ENCODE data around the gene CADPS. TPM values are rescaled to one million over a fixed set of nuclear protein-coding genes. Genes with fewer than 3 reads are reported as not detected.

Gene CADPS
- total RNA-seq, 3 donors from 2014 or later (not counting 1 experiment from before 2014, with no cell fraction given), result not detected

DNA sequence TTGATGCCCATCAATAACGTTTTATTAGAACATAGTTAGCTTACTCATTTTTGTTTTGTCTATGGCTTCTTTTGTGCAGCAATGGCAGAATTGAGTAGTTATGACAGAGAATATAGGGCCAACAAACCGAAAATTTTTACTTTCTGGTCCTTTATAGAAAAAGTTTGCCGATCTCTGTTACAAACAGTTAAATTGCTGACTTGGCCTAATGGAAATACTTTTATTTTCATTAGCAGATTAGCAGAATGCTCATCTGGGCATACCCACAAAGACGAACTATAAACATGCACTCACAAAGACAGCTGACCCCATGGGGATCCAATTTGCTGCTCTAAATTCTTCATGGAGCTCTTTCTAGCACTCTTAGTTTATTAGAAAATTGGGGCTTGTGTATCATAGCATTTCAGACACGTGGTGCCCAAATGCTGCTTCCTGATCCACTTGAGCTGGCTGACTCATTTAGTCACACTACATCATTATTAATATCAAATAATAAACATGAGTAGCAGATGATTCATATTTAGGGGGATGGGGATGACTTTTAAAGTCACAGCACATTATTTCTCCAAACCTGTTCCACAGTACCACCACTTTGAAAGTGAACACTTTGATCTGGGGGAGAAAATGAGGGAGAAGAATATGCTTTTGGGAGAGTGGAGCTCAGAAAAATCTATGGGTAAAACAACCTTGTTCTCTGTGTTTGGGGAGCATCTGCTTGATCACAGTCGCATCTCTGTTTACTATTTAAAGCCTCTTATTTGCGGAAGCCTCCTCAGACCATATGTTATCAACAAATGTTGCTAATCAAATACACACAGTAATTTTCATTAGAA, 273.8 kb downstream of the CADPS start:
- no peaks in the 10 kb centered on the region for H3K36me3 Mint-ChIP-seq
- TF ChIP-seq, protein P1, sequence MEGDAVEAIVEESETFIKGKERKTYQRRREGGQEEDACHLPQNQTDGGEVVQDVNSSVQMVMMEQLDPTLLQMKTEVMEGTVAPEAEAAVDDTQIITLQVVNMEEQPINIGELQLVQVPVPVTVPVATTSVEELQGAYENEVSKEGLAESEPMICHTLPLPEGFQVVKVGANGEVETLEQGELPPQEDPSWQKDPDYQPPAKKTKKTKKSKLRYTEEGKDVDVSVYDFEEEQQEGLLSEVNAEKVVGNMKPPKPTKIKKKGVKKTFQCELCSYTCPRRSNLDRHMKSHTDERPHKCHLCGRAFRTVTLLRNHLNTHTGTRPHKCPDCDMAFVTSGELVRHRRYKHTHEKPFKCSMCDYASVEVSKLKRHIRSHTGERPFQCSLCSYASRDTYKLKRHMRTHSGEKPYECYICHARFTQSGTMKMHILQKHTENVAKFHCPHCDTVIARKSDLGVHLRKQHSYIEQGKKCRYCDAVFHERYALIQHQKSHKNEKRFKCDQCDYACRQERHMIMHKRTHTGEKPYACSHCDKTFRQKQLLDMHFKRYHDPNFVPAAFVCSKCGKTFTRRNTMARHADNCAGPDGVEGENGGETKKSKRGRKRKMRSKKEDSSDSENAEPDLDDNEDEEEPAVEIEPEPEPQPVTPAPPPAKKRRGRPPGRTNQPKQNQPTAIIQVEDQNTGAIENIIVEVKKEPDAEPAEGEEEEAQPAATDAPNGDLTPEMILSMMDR (IDR thresholded peaks at IDR 0.05), result no peak
- H3K4me3 Mint-ChIP-seq, result no peak overlapping the region
- no peaks in the 10 kb centered on the region for H3K36me3 ChIP-seq (ENCODE audit: control insufficient read depth, insufficient read depth, low read length)
- no peaks in the 10 kb centered on the region for H3K9me3 Mint-ChIP-seq
- no peak overlapping the region for H3K27ac ChIP-seq (ENCODE audit: low read length)
- WGBS (ENCODE audit: insufficient coverage), result 84% methylated on average over 5 of the region's 7 CpGs
- H3K9me3 ChIP-seq (ENCODE audit: control insufficient read depth, insufficient read depth, low read length), result no peaks in the 10 kb centered on the region
- intact Hi-C loops (cut with micrococcal nuclease), result no loop called here
- H3K27ac Mint-ChIP-seq, result no peak overlapping the region
- ATAC-seq (no peak), DNase-seq (no peak)
- no peaks in the 10 kb centered on the region for H3K27me3 ChIP-seq (ENCODE audit: control insufficient read depth, insufficient read depth, low read length)
- H3K27me3 Mint-ChIP-seq (ENCODE audit: low read depth in 2 of 2), result no peaks in the 10 kb centered on the region
- no peaks in the 10 kb centered on the region for H3K4me1 ChIP-seq (ENCODE audit: control insufficient read depth, insufficient read depth, low read length)
- no peak overlapping the region for H3K4me3 ChIP-seq (ENCODE audit: low read length)
- no peaks in the 10 kb centered on the region for H3K4me1 Mint-ChIP-seq

DNA sequence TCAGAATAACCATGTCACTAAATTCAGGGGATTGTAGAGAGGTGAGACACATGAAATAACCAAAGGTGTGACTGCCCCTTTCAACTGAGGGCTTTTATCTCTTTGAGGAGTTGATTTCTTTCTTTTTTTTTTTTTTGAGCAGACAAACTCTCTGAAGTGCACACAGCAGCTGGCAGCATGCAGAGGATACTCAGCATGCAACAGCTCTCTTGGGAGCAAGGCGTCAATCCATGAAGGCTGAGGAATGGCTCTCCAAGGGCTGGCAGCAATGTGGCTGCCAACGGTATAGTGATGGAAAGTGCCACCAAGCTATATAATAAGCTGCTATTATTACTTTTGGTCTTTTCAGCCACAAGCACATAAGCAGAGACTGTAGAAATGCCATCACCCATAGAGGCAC, 275.2 kb downstream of the CADPS start:
- Histone ChIP-seq H3K4me3 (ENCODE audit: low read length) (no peak overlapping the region), H3K36me3 (ENCODE audit: control insufficient read depth, insufficient read depth, low read length) (no peaks in the 10 kb centered on the region), H3K4me1 (ENCODE audit: control insufficient read depth, insufficient read depth, low read length) (no peaks in the 10 kb centered on the region), H3K27ac (ENCODE audit: low read length) (no peak overlapping the region), H3K27me3 (ENCODE audit: control insufficient read depth, insufficient read depth, low read length) (no peaks in the 10 kb centered on the region), H3K9me3 (ENCODE audit: control insufficient read depth, insufficient read depth, low read length) (no peaks in the 10 kb centered on the region)
- Mint-ChIP-seq H3K36me3 (no peaks in the 10 kb centered on the region), H3K27ac (no peak overlapping the region), H3K4me3 (no peak overlapping the region), H3K4me1 (no peaks in the 10 kb centered on the region), H3K9me3 (no peaks in the 10 kb centered on the region), H3K27me3 (ENCODE audit: low read depth in 2 of 2) (no peaks in the 10 kb centered on the region)
- TF ChIP-seq, protein P1 (IDR thresholded peaks at IDR 0.05), result no peak
- ATAC-seq, result no peak
- 84% methylated on average over 2 of the region's 2 CpGs for WGBS (ENCODE audit: insufficient coverage)
- no peak for DNase-seq
- intact Hi-C loops (cut with micrococcal nuclease), result no loop called here

DNA sequence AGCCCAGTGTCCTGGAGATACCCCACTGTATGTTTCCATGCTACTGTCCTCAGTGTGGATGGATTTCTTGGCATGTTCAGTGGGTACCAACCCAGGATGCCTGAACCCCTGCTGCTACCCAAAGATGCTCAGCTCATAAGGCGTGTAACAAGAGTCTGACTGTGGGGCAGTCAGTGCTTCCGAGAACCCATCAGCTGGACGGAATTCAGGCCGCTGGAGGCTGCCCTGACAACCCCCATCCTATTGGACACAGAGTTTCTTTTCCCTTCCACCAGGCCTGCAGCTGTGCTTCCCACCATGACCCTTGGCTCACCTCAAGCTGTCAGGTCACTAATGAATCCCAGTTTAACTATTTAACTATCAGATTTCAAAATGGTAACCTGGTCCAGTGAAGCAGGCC, 277.7 kb downstream of the CADPS start:
- H3K4me1 Mint-ChIP-seq, result no peaks in the 10 kb centered on the region
- H3K4me1 ChIP-seq (ENCODE audit: control insufficient read depth, insufficient read depth, low read length), result no peaks in the 10 kb centered on the region
- ATAC-seq (peak in 1 of 3 donors; percentile 14), DNase-seq (no peak)
- no peaks in the 10 kb centered on the region for H3K9me3 ChIP-seq (ENCODE audit: control insufficient read depth, insufficient read depth, low read length)
- H3K36me3 Mint-ChIP-seq, result no peaks in the 10 kb centered on the region
- TF ChIP-seq, protein P1 (IDR thresholded peaks at IDR 0.05), result no peak
- no peak overlapping the region for H3K4me3 ChIP-seq (ENCODE audit: low read length)
- H3K27me3 ChIP-seq (ENCODE audit: control insufficient read depth, insufficient read depth, low read length), result no peaks in the 10 kb centered on the region
- no peak overlapping the region for H3K4me3 Mint-ChIP-seq
- intact Hi-C loops (cut with micrococcal nuclease), result no loop called here
- no peaks in the 10 kb centered on the region for H3K27me3 Mint-ChIP-seq (ENCODE audit: low read depth in 2 of 2)
- no peak overlapping the region for H3K27ac Mint-ChIP-seq
- H3K36me3 ChIP-seq (ENCODE audit: control insufficient read depth, insufficient read depth, low read length), result no peaks in the 10 kb centered on the region
- WGBS (ENCODE audit: insufficient coverage), result 92% methylated on average over 4 of the region's 4 CpGs
- H3K9me3 Mint-ChIP-seq, result no peaks in the 10 kb centered on the region
- no peak overlapping the region for H3K27ac ChIP-seq (ENCODE audit: low read length)

DNA sequence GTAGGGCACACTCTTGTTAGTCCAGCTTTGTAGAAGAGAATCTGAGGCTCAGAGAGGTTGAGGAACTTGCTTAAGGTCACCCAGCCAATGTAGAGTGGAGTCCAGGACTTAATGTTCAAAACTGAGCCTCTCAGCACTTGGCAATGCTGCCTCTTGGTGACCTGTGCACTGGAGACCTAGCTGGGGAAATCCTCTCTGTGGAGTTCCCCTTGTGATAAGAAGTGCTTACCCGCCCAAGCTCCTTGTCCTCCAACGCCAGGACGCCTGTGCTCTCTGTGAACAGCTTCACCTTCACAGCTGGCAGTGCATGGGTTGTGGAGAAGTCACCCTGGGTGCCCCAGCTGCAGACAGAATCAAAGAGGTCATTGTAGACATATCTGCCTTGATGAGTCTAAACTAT, 282.8 kb downstream of the CADPS start:
- Histone ChIP-seq H3K27me3 (ENCODE audit: control insufficient read depth, insufficient read depth, low read length) (no peaks in the 10 kb centered on the region), H3K36me3 (ENCODE audit: control insufficient read depth, insufficient read depth, low read length) (no peaks in the 10 kb centered on the region), H3K4me3 (ENCODE audit: low read length) (no peak overlapping the region), H3K27ac (ENCODE audit: low read length) (no peak overlapping the region), H3K9me3 (ENCODE audit: control insufficient read depth, insufficient read depth, low read length) (no peaks in the 10 kb centered on the region), H3K4me1 (ENCODE audit: control insufficient read depth, insufficient read depth, low read length) (no peaks in the 10 kb centered on the region)
- no peak for DNase-seq
- intact Hi-C loops (cut with micrococcal nuclease), result no loop called here
- TF ChIP-seq, protein P1 (IDR thresholded peaks at IDR 0.05), result no peak
- Mint-ChIP-seq H3K36me3 (no peaks in the 10 kb centered on the region), H3K9me3 (no peaks in the 10 kb centered on the region), H3K4me3 (no peak overlapping the region), H3K27ac (no peak overlapping the region), H3K27me3 (ENCODE audit: low read depth in 2 of 2) (no peaks in the 10 kb centered on the region), H3K4me1 (no peaks in the 10 kb centered on the region)
- ATAC-seq, result no peak
- 73% methylated on average over 3 of the region's 3 CpGs for WGBS (ENCODE audit: insufficient coverage)

All from natural killer cell (primary cell).